Sigmoid colon (tissue), 4 donors: ENCODE measurements around the gene COLQ.

Experiments used
- CTCF ChIP-seq, 4 experiments: fragments of 450-650 bp in 3 of 4; fragments of 200-600 bp in 1 of 4; IDR thresholded peaks; one replicate each; pipeline ENCODE4 v1.5.1; 2016 to 2019; ENCODE audit warnings: antibody characterized with exemption in 4 of 4, mild to moderate bottlenecking in 3 of 4, moderate library complexity in 2 of 4
- POLR2AphosphoS5 ChIP-seq, 4 donors: sonication (generic); formaldehyde crosslinking; IDR thresholded peaks; one replicate each; pipeline ENCODE4 v1.6.1; 2017; ENCODE audit warnings: antibody characterized with exemption in 4 of 4

GRCh38 chr3:15501126-15501525 is 20.4 kb downstream of the COLQ start:
- no peak for TF ChIP-seq POLR2AphosphoS5 (IDR thresholded peaks at IDR 0.05)
- TF ChIP-seq CTCF (IDR thresholded peaks at IDR 0.05): no peak
